H9 (cell line): Measurements from ENCODE around the gene BAG5. TPM values are rescaled to one million over a fixed set of nuclear protein-coding genes. Genes with fewer than 3 reads are reported as not detected.

Experiments
- DNase-seq: peaks from one replicate; pipeline ENCODE4 v3.0.0-alpha.2; 2017
- H2AFZ ChIP-seq: one replicate; pipeline ENCODE4 v1.6.1; 2013; ENCODE audit warnings: mild to moderate bottlenecking, low read length, control low read depth, moderate library complexity
- H2AK5ac ChIP-seq: 2 replicates; pipeline ENCODE4 v1.6.1; 2013; ENCODE audit warnings: low read length, control low read depth, mixed read lengths; ENCODE audit not compliant: insufficient read length
- H2BK120ac ChIP-seq: one replicate; pipeline ENCODE4 v1.6.1; 2013; ENCODE audit warnings: low read depth, mild to moderate bottlenecking, low read length, control low read depth, inconsistent platforms; ENCODE audit not compliant: poor library complexity, severe bottlenecking
- H2BK12ac ChIP-seq: 2 replicates; pipeline ENCODE4 v1.6.1; 2013; ENCODE audit warnings: low read length, control low read depth, mixed read lengths, low read depth; ENCODE audit not compliant: insufficient read length
- H2BK15ac ChIP-seq: 2 replicates; pipeline ENCODE4 v1.6.1; 2013; ENCODE audit warnings: low read depth, low read length, control low read depth
- H2BK20ac ChIP-seq: one replicate; pipeline ENCODE4 v1.6.1; 2013; ENCODE audit warnings: low read depth, mild to moderate bottlenecking, low read length, control low read depth, inconsistent platforms; ENCODE audit not compliant: poor library complexity, severe bottlenecking
- H2BK5ac ChIP-seq: 2 replicates; pipeline ENCODE4 v1.6.1; 2013; ENCODE audit warnings: low read length, control low read depth, mixed read lengths; ENCODE audit not compliant: insufficient read length
- H3K14ac ChIP-seq: 2 replicates; pipeline ENCODE4 v1.6.1; 2013; ENCODE audit warnings: low read length, control low read depth; ENCODE audit not compliant: insufficient read depth
- H3K18ac ChIP-seq: 2 replicates; pipeline ENCODE4 v1.6.1; 2013; ENCODE audit warnings: low read depth, mild to moderate bottlenecking, mixed read lengths, low read length, control low read depth; ENCODE audit not compliant: insufficient read length
- H3K23ac ChIP-seq: 2 replicates; pipeline ENCODE4 v1.6.1; 2013; ENCODE audit warnings: low read length, control low read depth, mixed read lengths, low read depth; ENCODE audit not compliant: insufficient read length
- H3K23me2 ChIP-seq: 2 replicates; pipeline ENCODE4 v1.6.1; 2013; ENCODE audit warnings: low read depth, mild to moderate bottlenecking, mixed read lengths, low read length, control low read depth; ENCODE audit not compliant: insufficient read length, poor library complexity, severe bottlenecking
- H3K27ac ChIP-seq: 2 replicates; pipeline ENCODE4 v1.5.1; 2013; ENCODE audit warnings: low read length, control low read depth, mixed read lengths, low read depth; ENCODE audit not compliant: insufficient read length
- H3K27me3 ChIP-seq: 2 replicates; pipeline ENCODE4 v1.6.1; 2013; ENCODE audit warnings: low read length, control low read depth, inconsistent platforms; ENCODE audit not compliant: insufficient read depth
- H3K4ac ChIP-seq: 2 replicates; pipeline ENCODE4 v1.6.1; 2013; ENCODE audit warnings: low read depth, mild to moderate bottlenecking, control low read depth, inconsistent platforms, low read length, moderate library complexity
- H3K4me1 ChIP-seq: 2 replicates; pipeline ENCODE4 v1.6.1; 2013; ENCODE audit warnings: low read length, control low read depth, inconsistent platforms; ENCODE audit not compliant: insufficient read depth
- H3K4me2 ChIP-seq: 2 replicates; pipeline ENCODE4 v1.6.1; 2013; ENCODE audit warnings: low read length, control low read depth, mixed read lengths; ENCODE audit not compliant: insufficient read length, insufficient read depth
- H3K56ac ChIP-seq: 2 replicates; pipeline ENCODE4 v1.6.1; 2013; ENCODE audit warnings: low read depth, mild to moderate bottlenecking, mixed read lengths, low read length, control low read depth; ENCODE audit not compliant: insufficient read length
- H3K79me1 ChIP-seq: 2 replicates; pipeline ENCODE4 v1.6.1; 2013; ENCODE audit warnings: low read depth, mild to moderate bottlenecking, moderate library complexity, low read length, control low read depth, inconsistent platforms; ENCODE audit not compliant: insufficient read depth, poor library complexity, severe bottlenecking
- H3K79me2 ChIP-seq: 2 replicates; pipeline ENCODE4 v1.6.1; 2013; ENCODE audit warnings: low read length, control low read depth, inconsistent platforms; ENCODE audit not compliant: insufficient read depth
- H3K9ac ChIP-seq: 2 replicates; pipeline ENCODE4 v1.6.1; 2013; ENCODE audit warnings: low read length, control low read depth, mixed read lengths; ENCODE audit not compliant: insufficient read length; ENCODE audit errors: extremely low read depth
- H3K9me3 ChIP-seq: one replicate; pipeline ENCODE4 v1.6.1; 2013; ENCODE audit warnings: low read depth, low read length, inconsistent platforms; ENCODE audit not compliant: control insufficient read depth
- H3T11ph ChIP-seq: one replicate; pipeline ENCODE4 v1.6.1; 2013; ENCODE audit warnings: mild to moderate bottlenecking, low read length, control low read depth, inconsistent platforms
- H4K20me1 ChIP-seq: one replicate; pipeline ENCODE4 v1.6.1; 2013; ENCODE audit not compliant: control insufficient read depth, insufficient read length, insufficient read depth
- H4K5ac ChIP-seq: 2 replicates; pipeline ENCODE4 v1.6.1; 2013; ENCODE audit warnings: low read depth, mild to moderate bottlenecking, mixed read lengths, low read length, control low read depth; ENCODE audit not compliant: insufficient read length
- H4K8ac ChIP-seq: replicated peaks from 2 replicates; pipeline ENCODE4 v1.6.1; 2013; ENCODE audit warnings: low read length, control low read depth, mixed read lengths, low read depth; ENCODE audit not compliant: insufficient read length
- H4K91ac ChIP-seq: 2 replicates; pipeline ENCODE4 v1.6.1; 2013; ENCODE audit warnings: low read depth, mild to moderate bottlenecking, moderate library complexity, mixed read lengths, low read length, control low read depth; ENCODE audit not compliant: insufficient read length
- H3K27ac Mint-ChIP-seq, 3 experiments: 2 replicates in 2 of 3; 3 replicates in 1 of 3; pipeline ENCODE4 v1.8.0; 2020 to 2021; ENCODE audit warnings: mixed read lengths in 3 of 3, mild to moderate bottlenecking in 1 of 3, moderate library complexity in 1 of 3
- H3K27me3 Mint-ChIP-seq: 2 replicates; pipeline ENCODE4 v1.8.0; 2021; ENCODE audit warnings: low read depth, mild to moderate bottlenecking, moderate library complexity, mixed read lengths
- H3K36me3 Mint-ChIP-seq, 3 experiments: 2 replicates in 2 of 3; 3 replicates in 1 of 3; pipeline ENCODE4 v1.8.0; 2020 to 2021; ENCODE audit warnings: low read depth in 3 of 3, mixed read lengths in 3 of 3; ENCODE audit not compliant: insufficient read depth in 1 of 3
- H3K4me1 Mint-ChIP-seq, 2 experiments: 2 replicates each; pipeline ENCODE4 v1.8.0; 2020; ENCODE audit warnings: mixed read lengths in 2 of 2
- H3K4me3 Mint-ChIP-seq, 2 experiments: 2 replicates in 1 of 2; 3 replicates in 1 of 2; pipeline ENCODE4 v1.8.0; 2020 to 2021; ENCODE audit warnings: mild to moderate bottlenecking in 2 of 2, mixed read lengths in 2 of 2, moderate library complexity in 1 of 2
- H3K9me3 Mint-ChIP-seq, 2 experiments: 2 replicates in 1 of 2; 3 replicates in 1 of 2; pipeline ENCODE4 v1.8.0; 2020; ENCODE audit warnings: mild to moderate bottlenecking in 2 of 2, mixed read lengths in 2 of 2, moderate library complexity in 1 of 2
- CTCF ChIP-seq: fragments of 200-600 bp; sonication (generic); conservative IDR thresholded peaks from 3 replicates; pipeline ENCODE4 v1.8.0; 2021; ENCODE audit warnings: antibody characterized with exemption, mild to moderate bottlenecking
- WGBS: extraction: QIAGEN DNeasy Blood & Tissue Kit; methylation state at CpG from one replicate; pipeline ENCODE4 v1.1.7; 2013; ENCODE audit warnings: missing lambda C conversion rate, low lambda C conversion rate, mixed read lengths; ENCODE audit not compliant: insufficient read length; ENCODE audit errors: extremely low coverage; 5-methylcytosine and 5-hydroxymethylcytosine counted together
- total RNA-seq: library from RNA; stranded (reverse); gene quantifications from 2 replicates; pipeline ENCODE4 v1.2.1, GENCODE V29; 2021

The BAG5 gene
- total RNA-seq, 1 experiment from 2014 or later = 38.0 TPM

GRCh38 chr14:103507751-103508150, 54.7 kb downstream of the BAG5 start:
- Histone ChIP-seq H4K8ac (no peak overlapping the region), H3K4me1 (no peaks in the 10 kb centered on the region), H3K18ac (no peak overlapping the region), H2AFZ (no peak overlapping the region), H3T11ph (no peak overlapping the region), H2BK120ac (no peak overlapping the region), H4K20me1 (no peaks in the 10 kb centered on the region), H3K9ac (no peak overlapping the region), H3K14ac (no peak overlapping the region), H2BK20ac (no peak overlapping the region), H3K9me3 (no peaks in the 10 kb centered on the region), H4K91ac (no peak overlapping the region), H3K56ac (no peak overlapping the region), H2AK5ac (no peak overlapping the region), H3K79me1 (no peaks in the 10 kb centered on the region), H3K23ac (no peak overlapping the region), H4K5ac (no peak overlapping the region), H3K27me3 (no peaks in the 10 kb centered on the region), H2BK12ac (no peak overlapping the region), H2BK5ac (no peak overlapping the region), H3K27ac (no peak overlapping the region), H3K4me2 (no peak overlapping the region), H3K23me2 (no peaks in the 10 kb centered on the region), H3K4ac (no peak overlapping the region), H2BK15ac (no peak overlapping the region), H3K79me2 (no peaks in the 10 kb centered on the region)
- H3K36me3 Mint-ChIP-seq = peaks cover 28 to 63% (median 47%) of the 10 kb centered on the region in 3 experiments
- no CpG with 5 or more reads among the region's 3 CpGs for WGBS
- no peak overlapping the region for H3K27ac Mint-ChIP-seq
- no peak overlapping the region for H3K4me3 Mint-ChIP-seq
- DNase-seq = no peak
- no peaks in the 10 kb centered on the region for H3K27me3 Mint-ChIP-seq
- H3K4me1 Mint-ChIP-seq = no peaks in the 10 kb centered on the region
- TF ChIP-seq CTCF = 0 out of 3 replicates have a peak, but pooled peaks have one; percentile 14
- no peaks in the 10 kb centered on the region for H3K9me3 Mint-ChIP-seq

Other genes starting within 250 kb of the BAG5 start
- gene EIF5, start 228.4 kb downstream of the BAG5 start, total RNA-seq = 337 and 356 TPM in 2 replicates
- gene MARK3, start 177.2 kb downstream of the BAG5 start, total RNA-seq = 71.3 and 81.9 TPM in 2 replicates
- 517 and 546 TPM in 2 replicates for gene CKB, start 39.8 kb downstream of the BAG5 start, total RNA-seq
- 21.9 and 22.2 TPM in 2 replicates for gene TRMT61A, start 33.5 kb downstream of the BAG5 start, total RNA-seq
- 43.2 and 45.5 TPM in 2 replicates for gene COA8, start 303 bp upstream of the BAG5 start, total RNA-seq
- gene KLC1, start 66.6 kb upstream of the BAG5 start, total RNA-seq = 135 and 143 TPM in 2 replicates
- 42.6 and 45.3 TPM in 2 replicates for gene XRCC3, start 152.8 kb upstream of the BAG5 start, total RNA-seq
- 49.7 and 50.5 TPM in 2 replicates for gene ZFYVE21, start 153.2 kb upstream of the BAG5 start, total RNA-seq